HG03565 (cell line): ENCODE data around the gene KCTD18.

Experiments used
- ATAC-seq: cut with Tn5 transposase; IDR thresholded peaks from one replicate; pipeline ENCODE4 v1.9.1; 2021; ENCODE audit warnings: mild to moderate bottlenecking, moderate library complexity; ENCODE audit not compliant: unreplicated experiment

KCTD18 gene

GRCh38 chr2:200488169-200488568 is 21.7 kb downstream of the KCTD18 start:
- ATAC-seq = no peak

GRCh38 chr2:200486529-200486928 is 23.3 kb downstream of the KCTD18 start:
- no peak for ATAC-seq

- no peak for ATAC-seq
Observed at GRCh38 chr2:200484934-200485333, 24.9 kb downstream of the KCTD18 start.

- peak; percentile 45 for ATAC-seq
Observed at GRCh38 chr2:200483729-200484198, 26.1 kb downstream of the KCTD18 start.

- no peak for ATAC-seq
Observed at GRCh38 chr2:200482194-200482593, 27.7 kb downstream of the KCTD18 start.

- no peak for ATAC-seq
Observed at GRCh38 chr2:200479692-200480265, 30.1 kb downstream of the KCTD18 start.

GRCh38 chr2:200477667-200478131 is 32.2 kb downstream of the KCTD18 start:
- ATAC-seq = no peak

GRCh38 chr2:200476836-200477235 is 33.0 kb downstream of the KCTD18 start:
- no peak for ATAC-seq

- no peak for ATAC-seq
Observed at GRCh38 chr2:200475795-200476194, 34.1 kb downstream of the KCTD18 start.

GRCh38 chr2:200472853-200473464 is 36.9 kb downstream of the KCTD18 start:
- ATAC-seq = no peak

- ATAC-seq = peak; percentile 7
Observed at GRCh38 chr2:200471928-200472645, 37.8 kb downstream of the KCTD18 start.

GRCh38 chr2:200471324-200471848 is 38.5 kb downstream of the KCTD18 start:
- ATAC-seq = peak; percentile 78

GRCh38 chr2:200470230-200470629 is 39.6 kb downstream of the KCTD18 start:
- ATAC-seq = no peak

GRCh38 chr2:200469708-200470211 is 40.1 kb downstream of the KCTD18 start:
- ATAC-seq = no peak

- no peak for ATAC-seq
Observed at GRCh38 chr2:200467806-200468681, 41.8 kb downstream of the KCTD18 start.

GRCh38 chr2:200466425-200467418 is 43.1 kb downstream of the KCTD18 start:
- ATAC-seq = no peak

GRCh38 chr2:200463452-200463851 is 46.4 kb downstream of the KCTD18 start:
- ATAC-seq = no peak

GRCh38 chr2:200461846-200462710 is 47.8 kb downstream of the KCTD18 start:
- ATAC-seq = no peak
